GM12891 (cell line): ENCODE data around the gene HKDC1.

ENCODE experiments used
- POLR2A ChIP-seq: IDR thresholded peaks from 2 replicates; pipeline ENCODE4 v1.6.1; 2011; ENCODE audit warnings: low read depth, low read length, control low read depth
- POLR2AphosphoS5 ChIP-seq: IDR thresholded peaks from 2 replicates; pipeline ENCODE4 v1.6.1; 2011; ENCODE audit warnings: low read depth, low read length, control low read depth
- POU2F2 ChIP-seq: IDR thresholded peaks from 2 replicates; pipeline ENCODE4 v1.6.1; 2011; ENCODE audit warnings: low read depth, mild to moderate bottlenecking, control low read depth, low read length, moderate library complexity
- SPI1 ChIP-seq: IDR thresholded peaks from 2 replicates; pipeline ENCODE4 v1.6.1; 2011; ENCODE audit warnings: low read depth, low read length, control low read depth
- TAF1 ChIP-seq: IDR thresholded peaks from 2 replicates; pipeline ENCODE4 v1.6.1; 2011; ENCODE audit warnings: low read depth, low read length, control low read depth

GRCh38 chr10:69242852-69243212 is 22.7 kb downstream of the HKDC1 start:
- no peak for TF ChIP-seq POLR2A
- TF ChIP-seq TAF1, result no peak
- TF ChIP-seq POLR2AphosphoS5, result no peak
- TF ChIP-seq SPI1, result no peak
- TF ChIP-seq POU2F2, result no peak
